Neural cell (in vitro differentiated cells): ENCODE results near the gene DAGLA. TPM values are rescaled to one million over a fixed set of nuclear protein-coding genes. Genes with fewer than 3 reads are reported as not detected.

Experiments
- H2AFZ ChIP-seq: fragments of 200-600, 300-800 bp; sonication (generic), shearing (Covaris generic); 2 replicates; pipeline ENCODE4 v1.6.0; 2014; ENCODE audit warnings: low read depth, mild to moderate bottlenecking, antibody characterized with exemption, low read length, moderate library complexity
- H3F3A ChIP-seq: fragments of 200-600 bp; shearing (Covaris generic); 2 replicates; pipeline ENCODE4 v1.6.1; 2016; ENCODE audit warnings: mild to moderate bottlenecking, moderate library complexity, mixed read lengths, antibody characterized with exemption, low read length; ENCODE audit not compliant: insufficient read depth, poor library complexity, severe bottlenecking
- H3K27ac ChIP-seq: fragments of 200-600, 300-800 bp; sonication (generic), shearing (Covaris generic); 2 replicates; pipeline ENCODE4 v1.5.1; 2014; ENCODE audit warnings: mild to moderate bottlenecking, low read length, moderate library complexity
- H3K27me3 ChIP-seq: fragments of 300-800, 200-600 bp; sonication (generic), shearing (Covaris generic); 2 replicates; pipeline ENCODE4 v1.6.0; 2014; ENCODE audit warnings: mild to moderate bottlenecking, low read depth, low read length, moderate library complexity; ENCODE audit not compliant: insufficient read depth
- H3K36me3 ChIP-seq: fragments of 300-800, 200-600 bp; sonication (generic), shearing (Covaris generic); 2 replicates; pipeline ENCODE4 v1.5.1; 2014; ENCODE audit warnings: mild to moderate bottlenecking, antibody characterized with exemption, low read length, moderate library complexity; ENCODE audit not compliant: insufficient read depth
- H3K4me2 ChIP-seq: fragments of 300-800, 200-600 bp; sonication (generic), shearing (Covaris generic); 2 replicates; pipeline ENCODE4 v1.6.0; 2014; ENCODE audit warnings: mild to moderate bottlenecking, low read length
- H3K4me3 ChIP-seq: fragments of 300-800, 200-600 bp; sonication (generic), shearing (Covaris generic); 2 replicates; pipeline ENCODE4 v1.5.1; 2014; ENCODE audit warnings: mild to moderate bottlenecking, low read length, moderate library complexity
- H3K79me2 ChIP-seq: fragments of 200-600 bp; shearing (Covaris generic); replicated peaks from 2 replicates; pipeline ENCODE4 v1.6.0; 2014; ENCODE audit warnings: mild to moderate bottlenecking, low read length, moderate library complexity; ENCODE audit not compliant: insufficient read depth
- H3K9ac ChIP-seq: fragments of 300-800, 200-600 bp; sonication (generic), shearing (Covaris generic); 2 replicates; pipeline ENCODE4 v1.6.1; 2016; ENCODE audit warnings: mild to moderate bottlenecking, low read length, mixed read lengths
- H3K9me2 ChIP-seq: fragments of 200-600 bp; shearing (Covaris generic); 2 replicates; pipeline ENCODE4 v1.6.1; 2016; ENCODE audit warnings: mild to moderate bottlenecking, low read length, mixed read lengths; ENCODE audit not compliant: insufficient read depth
- H3K9me3 ChIP-seq: fragments of 200-600, 300-800 bp; sonication (generic), shearing (Covaris generic); 2 replicates; pipeline ENCODE4 v1.6.1; 2016; ENCODE audit warnings: mild to moderate bottlenecking, mixed run types, low read length, moderate library complexity, mixed read lengths
- H4K20me1 ChIP-seq: fragments of 200-600 bp; shearing (Covaris generic); 2 replicates; pipeline ENCODE4 v1.6.1; 2016; ENCODE audit warnings: mild to moderate bottlenecking, mixed run types; ENCODE audit not compliant: insufficient read depth
- EP300 ChIP-seq: fragments of 450-650 bp; conservative IDR thresholded peaks from 2 replicates; pipeline ENCODE4 v1.6.1; 2014; ENCODE audit warnings: antibody characterized with exemption, mild to moderate bottlenecking, moderate library complexity; ENCODE audit not compliant: poor library complexity, severe bottlenecking
- EZH2 ChIP-seq: fragments of 200-600, 300-800 bp; shearing (Covaris generic), sonication (generic); IDR thresholded peaks from 2 replicates; pipeline ENCODE4 v1.6.1; 2014; ENCODE audit warnings: antibody characterized with exemption, low read length, borderline replicate concordance, mild to moderate bottlenecking; ENCODE audit not compliant: insufficient read depth, poor library complexity, severe bottlenecking
- MXI1 ChIP-seq: fragments of 450-650 bp; conservative IDR thresholded peaks from 2 replicates; pipeline ENCODE4 v1.6.1; 2014; ENCODE audit warnings: antibody characterized with exemption, mild to moderate bottlenecking; ENCODE audit not compliant: poor library complexity, severe bottlenecking
- POLR2AphosphoS5 ChIP-seq: IDR thresholded peaks from 2 replicates; pipeline ENCODE4 v1.6.1; 2012
- RAD21 ChIP-seq: fragments of 450-650 bp; conservative IDR thresholded peaks from 2 replicates; pipeline ENCODE4 v1.6.1; 2014; ENCODE audit warnings: antibody characterized with exemption, mild to moderate bottlenecking, moderate library complexity
- REST ChIP-seq: IDR thresholded peaks from 2 replicates; pipeline ENCODE4 v1.6.1; 2012; ENCODE audit warnings: borderline replicate concordance
- SMC3 ChIP-seq: fragments of 450-650 bp; conservative IDR thresholded peaks from 2 replicates; pipeline ENCODE4 v1.6.1; 2014; ENCODE audit warnings: antibody characterized with exemption, mild to moderate bottlenecking, moderate library complexity; ENCODE audit not compliant: poor library complexity
- TAF1 ChIP-seq: IDR thresholded peaks from 2 replicates; pipeline ENCODE4 v1.6.1; 2012; ENCODE audit warnings: low read depth
- polyA plus RNA-seq: library from polyadenylated mRNA; depleted of rRNA; stranded (reverse); fragments of >200 nt; gene quantifications from 2 replicates; pipeline ENCODE4 v1.2.3, GENCODE V29; 2014
- TF ChIP-seq, protein P1 (sequence below): fragments of 450-650 bp; IDR thresholded peaks from 2 replicates; pipeline ENCODE4 v1.5.1; 2014; ENCODE audit warnings: antibody characterized with exemption, mild to moderate bottlenecking, moderate library complexity; ENCODE audit not compliant: poor library complexity, severe bottlenecking

Gene DAGLA
- polyA plus RNA-seq, 1 donor from 2014 or later = 4.5 TPM

DNA sequence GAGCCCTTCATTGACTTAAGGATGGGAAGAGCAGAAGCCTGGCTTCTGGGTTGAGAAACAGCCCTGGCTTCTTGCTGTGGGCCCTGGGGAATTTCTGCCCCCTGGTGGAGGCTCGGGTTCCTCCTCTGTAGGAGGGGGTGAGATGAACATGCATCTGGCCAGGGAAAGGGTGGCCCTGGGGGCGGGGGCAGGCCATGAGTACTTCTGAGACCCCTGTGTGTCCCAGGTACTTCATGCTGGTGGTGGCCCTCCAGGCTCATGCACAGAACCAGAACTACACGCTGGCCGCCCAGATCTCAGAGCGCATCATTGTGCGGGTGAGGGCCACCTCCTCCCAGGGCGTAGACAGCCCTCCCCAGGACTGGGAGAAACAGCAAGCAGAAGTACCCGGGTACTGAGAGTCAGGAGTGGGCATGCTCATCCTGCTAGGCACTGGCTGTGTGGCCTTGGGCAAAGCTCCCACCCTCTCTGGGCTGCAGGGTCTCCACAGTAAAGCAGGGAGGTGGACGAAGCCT is 96.4 kb downstream of the DAGLA start:
- H3K27ac ChIP-seq = no peak overlapping the region
- no peak overlapping the region for H2AFZ ChIP-seq
- no peaks in the 10 kb centered on the region for H3K27me3 ChIP-seq
- H3F3A ChIP-seq = no peaks in the 10 kb centered on the region
- no peaks in the 10 kb centered on the region for H3K9me3 ChIP-seq
- no peak overlapping the region for H3K4me3 ChIP-seq
- no peaks in the 10 kb centered on the region for H4K20me1 ChIP-seq
- no peaks in the 10 kb centered on the region for H3K9me2 ChIP-seq
- H3K9ac ChIP-seq = no peak overlapping the region
- H3K4me2 ChIP-seq = no peak overlapping the region
- TF ChIP-seq REST = no peak
- TF ChIP-seq, protein P1, sequence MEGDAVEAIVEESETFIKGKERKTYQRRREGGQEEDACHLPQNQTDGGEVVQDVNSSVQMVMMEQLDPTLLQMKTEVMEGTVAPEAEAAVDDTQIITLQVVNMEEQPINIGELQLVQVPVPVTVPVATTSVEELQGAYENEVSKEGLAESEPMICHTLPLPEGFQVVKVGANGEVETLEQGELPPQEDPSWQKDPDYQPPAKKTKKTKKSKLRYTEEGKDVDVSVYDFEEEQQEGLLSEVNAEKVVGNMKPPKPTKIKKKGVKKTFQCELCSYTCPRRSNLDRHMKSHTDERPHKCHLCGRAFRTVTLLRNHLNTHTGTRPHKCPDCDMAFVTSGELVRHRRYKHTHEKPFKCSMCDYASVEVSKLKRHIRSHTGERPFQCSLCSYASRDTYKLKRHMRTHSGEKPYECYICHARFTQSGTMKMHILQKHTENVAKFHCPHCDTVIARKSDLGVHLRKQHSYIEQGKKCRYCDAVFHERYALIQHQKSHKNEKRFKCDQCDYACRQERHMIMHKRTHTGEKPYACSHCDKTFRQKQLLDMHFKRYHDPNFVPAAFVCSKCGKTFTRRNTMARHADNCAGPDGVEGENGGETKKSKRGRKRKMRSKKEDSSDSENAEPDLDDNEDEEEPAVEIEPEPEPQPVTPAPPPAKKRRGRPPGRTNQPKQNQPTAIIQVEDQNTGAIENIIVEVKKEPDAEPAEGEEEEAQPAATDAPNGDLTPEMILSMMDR = peak; percentile 9
- no peak for TF ChIP-seq EP300
- no peaks in the 10 kb centered on the region for H3K36me3 ChIP-seq
- no peaks in the 10 kb centered on the region for H3K79me2 ChIP-seq

GRCh38 chr11:61777234-61778090 is 97.3 kb downstream of the DAGLA start:
- Histone ChIP-seq H3K27me3 (no peaks in the 10 kb centered on the region), H3K9me2 (no peaks in the 10 kb centered on the region), H3F3A (no peaks in the 10 kb centered on the region), H3K9ac (no peak overlapping the region), H3K79me2 (no peaks in the 10 kb centered on the region), H3K9me3 (no peaks in the 10 kb centered on the region), H3K4me3 (no peak overlapping the region), H2AFZ (no peak overlapping the region), H3K27ac (no peak overlapping the region), H4K20me1 (no peaks in the 10 kb centered on the region), H3K36me3 (no peaks in the 10 kb centered on the region), H3K4me2 (no peak overlapping the region)
- TF ChIP-seq TAF1 (no peak), MXI1 (no peak), EP300 (no peak), POLR2AphosphoS5 (no peak), RAD21 (no peak), REST (no peak), EZH2 (no peak), SMC3 (no peak)
- TF ChIP-seq, protein P1 = no peak
